GM12874 (cell line): ENCODE results near the gene PTGER4.

Experiments used
- TF ChIP-seq, protein P1 (sequence below): IDR thresholded peaks from 2 replicates; pipeline ENCODE4 v1.5.1; 2011; ENCODE audit warnings: low read depth, mild to moderate bottlenecking, control low read depth, low read length, moderate library complexity; ENCODE audit not compliant: insufficient read depth

Gene PTGER4

DNA sequence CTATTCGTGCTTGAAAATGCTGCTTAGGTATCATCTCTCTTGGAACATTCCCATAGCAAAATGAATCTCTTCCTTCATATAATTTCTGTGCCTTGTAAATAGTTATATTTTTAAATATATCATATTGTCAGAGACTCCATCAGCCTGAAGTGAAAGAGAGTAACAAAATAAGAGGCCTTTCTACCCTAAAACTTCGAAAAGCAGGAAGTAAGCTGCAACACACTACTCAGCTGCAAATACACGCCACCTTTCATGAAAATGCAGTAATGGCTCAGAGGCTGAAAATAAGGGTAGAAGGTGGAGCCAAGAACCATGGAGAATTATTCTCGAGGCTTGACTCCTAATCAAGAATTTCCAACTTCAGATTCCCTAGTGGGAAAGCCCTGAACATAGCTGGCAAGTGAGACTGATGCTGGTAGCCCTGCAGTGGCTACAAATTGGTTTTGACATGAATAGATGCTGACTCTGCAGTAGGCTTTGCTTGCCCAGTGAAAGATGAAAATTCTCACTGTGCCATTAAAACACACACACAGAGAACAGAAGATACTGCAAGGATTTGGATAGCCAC is 30.2 kb upstream of the PTGER4 start:
- TF ChIP-seq, protein P1, sequence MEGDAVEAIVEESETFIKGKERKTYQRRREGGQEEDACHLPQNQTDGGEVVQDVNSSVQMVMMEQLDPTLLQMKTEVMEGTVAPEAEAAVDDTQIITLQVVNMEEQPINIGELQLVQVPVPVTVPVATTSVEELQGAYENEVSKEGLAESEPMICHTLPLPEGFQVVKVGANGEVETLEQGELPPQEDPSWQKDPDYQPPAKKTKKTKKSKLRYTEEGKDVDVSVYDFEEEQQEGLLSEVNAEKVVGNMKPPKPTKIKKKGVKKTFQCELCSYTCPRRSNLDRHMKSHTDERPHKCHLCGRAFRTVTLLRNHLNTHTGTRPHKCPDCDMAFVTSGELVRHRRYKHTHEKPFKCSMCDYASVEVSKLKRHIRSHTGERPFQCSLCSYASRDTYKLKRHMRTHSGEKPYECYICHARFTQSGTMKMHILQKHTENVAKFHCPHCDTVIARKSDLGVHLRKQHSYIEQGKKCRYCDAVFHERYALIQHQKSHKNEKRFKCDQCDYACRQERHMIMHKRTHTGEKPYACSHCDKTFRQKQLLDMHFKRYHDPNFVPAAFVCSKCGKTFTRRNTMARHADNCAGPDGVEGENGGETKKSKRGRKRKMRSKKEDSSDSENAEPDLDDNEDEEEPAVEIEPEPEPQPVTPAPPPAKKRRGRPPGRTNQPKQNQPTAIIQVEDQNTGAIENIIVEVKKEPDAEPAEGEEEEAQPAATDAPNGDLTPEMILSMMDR, result no peak

DNA sequence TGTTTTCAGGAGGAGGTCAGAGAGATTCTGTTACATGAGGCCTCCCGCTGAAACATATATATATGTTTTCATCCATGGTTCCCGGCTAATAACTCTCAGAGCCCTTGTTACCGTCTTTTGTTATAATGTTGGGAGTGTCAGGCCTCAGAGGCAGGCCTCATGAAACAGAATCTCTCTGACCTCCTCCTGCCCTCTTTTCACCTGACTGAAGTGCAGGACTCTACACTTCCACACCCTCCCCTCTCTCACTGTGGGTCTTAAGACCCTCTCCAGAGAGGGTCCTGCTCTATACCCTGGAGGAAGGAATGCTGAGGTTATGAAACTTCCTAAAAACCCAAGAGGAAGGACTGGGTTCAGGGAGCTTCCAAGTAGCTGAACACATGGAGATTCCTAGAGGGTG is 28.5 kb upstream of the PTGER4 start:
- TF ChIP-seq, protein P1, result no peak

GRCh38 chr5:40652441-40653220 is 27.1 kb upstream of the PTGER4 start:
- TF ChIP-seq, protein P1, result no peak

GRCh38 chr5:40653221-40654022 is 26.3 kb upstream of the PTGER4 start:
- TF ChIP-seq, protein P1, result no peak

GRCh38 chr5:40654377-40654991 is 25.2 kb upstream of the PTGER4 start:
- TF ChIP-seq, protein P1, result no peak

GRCh38 chr5:40655138-40655537 is 24.6 kb upstream of the PTGER4 start:
- TF ChIP-seq, protein P1, result no peak

GRCh38 chr5:40656766-40657165 is 22.9 kb upstream of the PTGER4 start:
- TF ChIP-seq, protein P1, result no peak
